HepG2 (cell line): ENCODE measurements around the gene PEX13. TPM values are rescaled to one million over a fixed set of nuclear protein-coding genes. Genes with fewer than 3 reads are reported as not detected.

Source experiments
- BHLHE40 ChIP-seq: IDR thresholded peaks from 2 replicates; pipeline ENCODE4 v1.6.1; 2011; ENCODE audit warnings: low read length, improper control_type of control experiment
- CBX5 ChIP-seq: sonication (generic); formaldehyde crosslinking; IDR thresholded peaks from 2 replicates; pipeline ENCODE4 v1.4.0; 2020; ENCODE audit warnings: missing genetic modification reagents, borderline replicate concordance
- DPF2 ChIP-seq: sonication (generic); formaldehyde crosslinking; IDR thresholded peaks from 2 replicates; pipeline ENCODE4 v1.4.0; 2020; ENCODE audit warnings: mild to moderate bottlenecking, low read depth, missing genetic modification reagents, borderline replicate concordance
- EZH2 ChIP-seq: conservative IDR thresholded peaks from 2 replicates; pipeline ENCODE4 v1.6.1; 2012; ENCODE audit warnings: mild to moderate bottlenecking, low read depth, low read length, moderate library complexity
- HINFP ChIP-seq: sonication (generic); formaldehyde crosslinking; IDR thresholded peaks from 2 replicates; pipeline ENCODE4 v1.4.0; 2020; ENCODE audit warnings: low read depth, mild to moderate bottlenecking, missing genetic modification reagents
- IRF9 ChIP-seq: sonication (generic); formaldehyde crosslinking; IDR thresholded peaks from 2 replicates; pipeline ENCODE4 v1.8.0; 2022; ENCODE audit warnings: missing genetic modification reagents, mild to moderate bottlenecking, borderline replicate concordance
- MNT ChIP-seq: fragments of 450-650 bp; IDR thresholded peaks from 2 replicates; pipeline ENCODE4 v1.6.1; 2016
- THYN1 ChIP-seq: sonication (generic); formaldehyde crosslinking; IDR thresholded peaks from 2 replicates; pipeline ENCODE4 v1.8.1; 2023; ENCODE audit warnings: low read depth, mild to moderate bottlenecking, moderate library complexity, missing genetic modification reagents, borderline replicate concordance
- ZFP37 ChIP-seq: sonication (generic); formaldehyde crosslinking; IDR thresholded peaks from 2 replicates; pipeline ENCODE4 v1.4.0; 2020; ENCODE audit warnings: missing genetic modification reagents, borderline replicate concordance
- ZFP62 ChIP-seq: sonication (generic); formaldehyde crosslinking; IDR thresholded peaks from 2 replicates; pipeline ENCODE4 v1.4.0; 2020; ENCODE audit warnings: missing genetic modification reagents
- ZIK1 ChIP-seq: sonication (generic); formaldehyde crosslinking; IDR thresholded peaks from 2 replicates; pipeline ENCODE4 v1.5.0; 2020; ENCODE audit warnings: mild to moderate bottlenecking, low read depth, missing genetic modification reagents, borderline replicate concordance
- ZNF225 ChIP-seq: sonication (generic); formaldehyde crosslinking; IDR thresholded peaks from 2 replicates; pipeline ENCODE4 v1.4.0; 2020; ENCODE audit warnings: mild to moderate bottlenecking, missing genetic modification reagents
- ZNF343 ChIP-seq: sonication (generic); formaldehyde crosslinking; IDR thresholded peaks from 2 replicates; pipeline ENCODE4 v1.4.0; 2020; ENCODE audit warnings: mild to moderate bottlenecking, missing genetic modification reagents
- ZNF639 ChIP-seq: conservative IDR thresholded peaks from 2 replicates; pipeline ENCODE4 v1.6.1; 2018; ENCODE audit warnings: missing genetic modification reagents
- ZNF770 ChIP-seq: sonication (generic); formaldehyde crosslinking; IDR thresholded peaks from 2 replicates; pipeline ENCODE4 v1.5.0; 2020; ENCODE audit warnings: mild to moderate bottlenecking, missing genetic modification reagents
- ZNF891 ChIP-seq: sonication (generic); formaldehyde crosslinking; IDR thresholded peaks from 2 replicates; pipeline ENCODE4 v1.5.0; 2020; ENCODE audit warnings: mild to moderate bottlenecking, missing genetic modification reagents
- ZXDC ChIP-seq: sonication (generic); formaldehyde crosslinking; IDR thresholded peaks from 2 replicates; pipeline ENCODE4 v1.5.0; 2020; ENCODE audit warnings: mild to moderate bottlenecking, missing genetic modification reagents
- polyA plus RNA-seq, 8 experiments: library from polyadenylated mRNA; depleted of rRNA in 3 of 8; stranded (reverse) in 7 of 8; unstranded in 1 of 8; fragments of >200 nt; fragmentation: Illumina TruSeq in 4 of 8; extraction: Trizol in 4 of 8; gene quantifications; 2 replicates each; pipeline versions ENCODE4 v1.2.1 to v1.2.3, GENCODE V29; 2011 to 2016; ENCODE audit warnings: low read depth in 4 of 8, missing spikeins in 1 of 8, mixed read lengths in 1 of 8; ENCODE audit not compliant: insufficient read depth in 1 of 8
- total RNA-seq, 5 experiments: library from RNA; depleted of rRNA; stranded (reverse); fragments of >200 nt; fragmentation: Illumina TruSeq; extraction: Trizol; gene quantifications; 2 replicates each; pipeline ENCODE4 v1.2.3, GENCODE V29; 2016; ENCODE audit warnings: low read depth in 1 of 5

The PEX13 gene
- total and polyA plus RNA-seq, 2 of the 13 experiments (the other 11 are each of a cell fraction or from before 2014, with no cell fraction given), result 47.9 to 75.9 TPM

- TF ChIP-seq ZXDC (CRISPR knock-in tag), result peak; percentile 22
- TF ChIP-seq ZNF891, result no peak; the same call in 1 of the 2 replicates
- 0 out of 2 replicates have a peak, but pooled peaks have one; percentile 48 for TF ChIP-seq DPF2
- TF ChIP-seq IRF9 (CRISPR knock-in tag), result no peak
- TF ChIP-seq ZFP62 (CRISPR knock-in tag), result no peak
- TF ChIP-seq BHLHE40, result 0 out of 2 replicates have a peak, but pooled peaks have one; percentile 44
- peak; percentile 19; the same call in 1 of the 2 replicates for TF ChIP-seq THYN1 (CRISPR knock-in tag)
- TF ChIP-seq CBX5 (CRISPR knock-in tag), result peak; percentile 73; the same call in 1 of the 2 replicates
- TF ChIP-seq EZH2, result no peak
- no peak for TF ChIP-seq ZFP37 (CRISPR knock-in tag)
- TF ChIP-seq HINFP, result peak; percentile 73; the same call in 1 of the 2 replicates
- 0 out of 2 replicates have a peak, but pooled peaks have one; percentile 13 for TF ChIP-seq ZNF770 (CRISPR knock-in tag)
- 0 out of 2 replicates have a peak, but pooled peaks have one; percentile 17 for TF ChIP-seq ZNF225 (CRISPR knock-in tag)
- TF ChIP-seq ZNF343 (CRISPR knock-in tag), result 0 out of 2 replicates have a peak, but pooled peaks have one; percentile 49
- TF ChIP-seq ZIK1, result no peak
- peak; percentile 51 for TF ChIP-seq ZNF639 (CRISPR knock-in tag)
- TF ChIP-seq MNT, result no peak
Observed at GRCh38 chr2:61017003-61017555, 441 bp upstream of the PEX13 start (continued).
